Stimulated activated CD4-positive, alpha-beta T cell treated with anti-CD3 and anti-CD28 coated beads, Interleukin-1b, Interleukin-23, amount 100 ng/mL, for 24 hours (primary cell): ENCODE results near the gene SLC9A9.

Experiments used
- DNase-seq, 4 experiments: peaks; one replicate each; pipeline ENCODE4 v3.0.0-alpha.2; 2020; ENCODE audit warnings: low read depth in 4 of 4, low spot score in 1 of 4

SLC9A9 gene

GRCh38 chr3:143603774-143604173 lies 244.5 kb downstream of the SLC9A9 start:
- no peak for DNase-seq

GRCh38 chr3:143601723-143602484 lies 246.4 kb downstream of the SLC9A9 start:
- no peak for DNase-seq

GRCh38 chr3:143600756-143601718 lies 247.2 kb downstream of the SLC9A9 start:
- no peak for DNase-seq

- no peak for DNase-seq
Measured at GRCh38 chr3:143597774-143598652, 250.3 kb downstream of the SLC9A9 start.

- DNase-seq, result no peak
Measured at GRCh38 chr3:143596957-143597642, 251.2 kb downstream of the SLC9A9 start.

- no peak for DNase-seq
Measured at GRCh38 chr3:143595456-143596077, 252.7 kb downstream of the SLC9A9 start.

- DNase-seq, result no peak
Measured at GRCh38 chr3:143594206-143594605, 254.1 kb downstream of the SLC9A9 start.

GRCh38 chr3:143590660-143591059 lies 257.6 kb downstream of the SLC9A9 start:
- DNase-seq, result no peak

GRCh38 chr3:143586576-143586975 lies 261.7 kb downstream of the SLC9A9 start:
- DNase-seq, result no peak

GRCh38 chr3:143585720-143586456 lies 262.4 kb downstream of the SLC9A9 start:
- DNase-seq, result no peak

GRCh38 chr3:143584474-143584873 lies 263.8 kb downstream of the SLC9A9 start:
- no peak for DNase-seq

- DNase-seq, result no peak
Measured at GRCh38 chr3:143581972-143582722, 266.1 kb downstream of the SLC9A9 start.

- no peak for DNase-seq
Measured at GRCh38 chr3:143578810-143579435, 269.3 kb downstream of the SLC9A9 start.

- no peak for DNase-seq
Measured at GRCh38 chr3:143576568-143577270, 271.5 kb downstream of the SLC9A9 start.

GRCh38 chr3:143574933-143575332 lies 273.3 kb downstream of the SLC9A9 start:
- DNase-seq, result no peak

- DNase-seq, result no peak
Measured at GRCh38 chr3:143573610-143574303, 274.5 kb downstream of the SLC9A9 start.

GRCh38 chr3:143571548-143571947 lies 276.7 kb downstream of the SLC9A9 start:
- no peak for DNase-seq
